Muscle layer of colon (tissue), 2 donors: Measurements from ENCODE around the gene MAGI2.

Experiments
- H3K27ac ChIP-seq: one replicate; pipeline ENCODE4 v1.7.0; 2013; ENCODE audit warnings: low read depth, mild to moderate bottlenecking, low read length, moderate library complexity
- H3K27me3 ChIP-seq, 2 donors: one replicate each; pipeline ENCODE4 v1.7.0; 2013; ENCODE audit warnings: low read length in 2 of 2, mild to moderate bottlenecking in 2 of 2; ENCODE audit not compliant: insufficient read depth in 2 of 2, control insufficient read depth in 1 of 2
- H3K36me3 ChIP-seq: one replicate; pipeline ENCODE4 v1.7.0; 2013; ENCODE audit warnings: mild to moderate bottlenecking, low read length; ENCODE audit not compliant: insufficient read depth
- H3K4me1 ChIP-seq: one replicate; pipeline ENCODE4 v1.7.0; 2013; ENCODE audit warnings: mild to moderate bottlenecking, low read length; ENCODE audit not compliant: insufficient read depth
- H3K4me3 ChIP-seq, 2 donors: one replicate each; pipeline ENCODE4 v1.7.0; 2013; ENCODE audit warnings: low read length in 2 of 2, low read depth in 1 of 2, mild to moderate bottlenecking in 1 of 2, moderate library complexity in 1 of 2
- H3K9ac ChIP-seq: one replicate; pipeline ENCODE4 v1.7.0; 2013; ENCODE audit warnings: low read length
- H3K9me3 ChIP-seq: one replicate; pipeline ENCODE4 v1.7.0; 2013; ENCODE audit warnings: mild to moderate bottlenecking, low read length
- donor health status: abdominal sarcoma.
- donor health status: Adenocarcinoma of cecum.

MAGI2 gene

GRCh38 chr7:78082556-78082955 lies 1370.9 kb downstream of the MAGI2 start:
- H3K4me1 ChIP-seq, result no peaks in the 10 kb centered on the region
- no peaks in the 10 kb centered on the region for H3K9me3 ChIP-seq
- H3K4me3 ChIP-seq, result no peak overlapping the region
- no peaks in the 10 kb centered on the region for H3K36me3 ChIP-seq
- no peak overlapping the region for H3K27ac ChIP-seq
- no peak overlapping the region for H3K9ac ChIP-seq
- no peaks in the 10 kb centered on the region for H3K27me3 ChIP-seq

DNA sequence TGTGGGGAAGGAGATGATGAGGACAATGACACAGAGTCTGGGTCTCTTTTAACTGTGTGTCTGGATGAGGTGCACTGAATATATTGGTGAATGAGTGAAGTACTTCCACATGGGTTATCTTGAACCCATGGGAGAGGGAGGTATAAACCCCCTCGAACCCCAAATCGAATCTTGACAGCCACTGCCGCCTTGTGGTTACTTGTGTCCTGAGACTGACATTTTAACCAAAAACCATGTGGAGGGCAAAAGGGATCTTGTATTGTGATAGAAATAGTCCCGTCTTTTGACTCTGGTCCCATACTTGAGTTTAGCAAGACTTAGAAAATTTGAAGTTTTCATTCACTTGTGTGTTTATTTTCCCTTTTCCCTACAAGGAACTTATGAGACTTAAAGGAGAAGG lies 1371.6 kb downstream of the MAGI2 start:
- H3K4me1 ChIP-seq, result no peaks in the 10 kb centered on the region
- H3K4me3 ChIP-seq, result no peak overlapping the region
- no peak overlapping the region for H3K27ac ChIP-seq
- H3K9ac ChIP-seq, result no peak overlapping the region
- no peaks in the 10 kb centered on the region for H3K27me3 ChIP-seq
- no peaks in the 10 kb centered on the region for H3K36me3 ChIP-seq
- H3K9me3 ChIP-seq, result no peaks in the 10 kb centered on the region

- H3K9ac ChIP-seq, result no peak overlapping the region
Observed at GRCh38 chr7:78081344-78081743, 1372.1 kb downstream of the MAGI2 start.

DNA sequence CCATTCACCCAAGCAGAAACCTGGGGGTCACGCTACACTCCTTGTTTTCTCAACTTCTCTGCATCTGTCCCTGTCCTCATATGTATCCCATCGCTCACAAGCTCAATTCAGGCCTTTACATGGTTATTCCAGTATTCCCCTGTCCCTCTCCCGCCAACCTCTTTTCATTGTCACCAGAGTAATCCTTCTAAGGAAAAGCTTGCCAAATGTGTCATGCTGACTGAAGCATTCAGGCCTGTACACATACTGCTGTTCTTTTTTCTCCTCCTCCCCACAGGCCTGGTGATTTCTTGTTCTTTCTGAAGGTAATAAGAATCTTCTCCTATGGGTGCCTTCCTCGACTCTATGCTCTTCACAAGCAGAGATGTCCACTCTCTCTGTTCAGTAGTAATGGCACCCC lies 1372.7 kb downstream of the MAGI2 start:
- Histone ChIP-seq H3K4me1 (no peaks in the 10 kb centered on the region), H3K27me3 (no peaks in the 10 kb centered on the region), H3K9me3 (no peaks in the 10 kb centered on the region), H3K36me3 (no peaks in the 10 kb centered on the region), H3K9ac (no peak overlapping the region), H3K27ac (no peak overlapping the region), H3K4me3 (no peak overlapping the region)

More at GRCh38 chr7:78081344-78081743, 1372.1 kb downstream of the MAGI2 start:
- no peak overlapping the region for H3K27ac ChIP-seq
- no peaks in the 10 kb centered on the region for H3K27me3 ChIP-seq
- no peaks in the 10 kb centered on the region for H3K9me3 ChIP-seq
- H3K36me3 ChIP-seq, result no peaks in the 10 kb centered on the region
- no peaks in the 10 kb centered on the region for H3K4me1 ChIP-seq
- no peak overlapping the region for H3K4me3 ChIP-seq

GRCh38 chr7:78080241-78080640 lies 1373.2 kb downstream of the MAGI2 start:
- no peak overlapping the region for H3K9ac ChIP-seq
- H3K27me3 ChIP-seq, result no peaks in the 10 kb centered on the region
- no peak overlapping the region for H3K27ac ChIP-seq
- H3K36me3 ChIP-seq, result no peaks in the 10 kb centered on the region
- no peaks in the 10 kb centered on the region for H3K9me3 ChIP-seq
- no peak overlapping the region for H3K4me3 ChIP-seq
- no peaks in the 10 kb centered on the region for H3K4me1 ChIP-seq

- H3K4me1 ChIP-seq, result peaks cover 7% of the 10 kb centered on the region
Observed at GRCh38 chr7:78074713-78075112, 1378.8 kb downstream of the MAGI2 start.

DNA sequence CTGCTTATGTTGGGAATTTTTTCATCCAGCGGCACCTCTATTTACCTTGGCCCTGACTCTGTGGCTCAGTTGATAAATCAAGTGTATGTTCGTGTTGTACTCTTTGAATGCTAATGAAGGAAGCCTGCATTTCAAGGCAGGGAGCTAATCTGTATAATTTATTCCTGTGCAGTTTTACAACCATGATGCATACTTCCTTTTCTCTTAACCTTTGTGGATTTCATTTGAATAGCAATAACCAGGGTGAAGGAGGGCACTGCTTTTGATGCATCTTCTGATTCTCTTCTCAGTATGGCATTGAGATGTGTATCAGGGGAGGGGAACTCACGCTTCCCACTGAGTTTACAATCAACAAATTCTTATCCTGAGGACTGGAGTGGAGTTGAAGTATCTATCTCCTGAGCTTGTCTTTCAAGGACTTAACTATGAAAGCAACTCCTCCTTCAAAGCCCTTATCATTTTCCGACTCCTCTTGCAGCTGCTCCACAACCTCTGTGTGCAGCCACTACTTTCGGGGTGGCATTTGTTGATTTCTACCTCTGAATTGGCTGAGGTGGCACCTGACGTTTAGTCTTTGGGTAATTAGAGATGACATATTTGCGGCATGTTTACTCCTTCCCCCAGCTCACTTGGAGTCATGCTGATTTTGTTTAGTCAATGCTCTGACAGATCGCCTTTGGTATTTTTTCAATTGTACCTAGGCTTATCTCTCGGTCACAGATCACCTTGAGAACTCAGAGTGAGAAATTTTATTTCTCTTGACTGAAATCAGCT lies 1379.7 kb downstream of the MAGI2 start:
- H3K9ac ChIP-seq, result no peak overlapping the region
- no peak overlapping the region for H3K4me3 ChIP-seq
- H3K27me3 ChIP-seq, result no peaks in the 10 kb centered on the region
- H3K36me3 ChIP-seq, result no peaks in the 10 kb centered on the region
- no peak overlapping the region for H3K27ac ChIP-seq
- no peaks in the 10 kb centered on the region for H3K9me3 ChIP-seq
- peaks cover 7% of the 10 kb centered on the region for H3K4me1 ChIP-seq

More at GRCh38 chr7:78074713-78075112, 1378.8 kb downstream of the MAGI2 start:
- Histone ChIP-seq H3K9me3 (no peaks in the 10 kb centered on the region), H3K27me3 (no peaks in the 10 kb centered on the region), H3K27ac (no peak overlapping the region), H3K36me3 (no peaks in the 10 kb centered on the region), H3K9ac (no peak overlapping the region), H3K4me3 (no peak overlapping the region)

GRCh38 chr7:78072201-78072590 lies 1381.3 kb downstream of the MAGI2 start:
- Histone ChIP-seq H3K36me3 (no peaks in the 10 kb centered on the region), H3K27me3 (no peaks in the 10 kb centered on the region), H3K9ac (no peak overlapping the region), H3K9me3 (no peaks in the 10 kb centered on the region), H3K27ac (no peak overlapping the region), H3K4me1 (peaks cover 7% of the 10 kb centered on the region), H3K4me3 (no peak overlapping the region)

- H3K4me3 ChIP-seq, result no peak overlapping the region
- no peaks in the 10 kb centered on the region for H3K27me3 ChIP-seq
- no peak overlapping the region for H3K27ac ChIP-seq
- H3K36me3 ChIP-seq, result no peaks in the 10 kb centered on the region
- peaks cover 7% of the 10 kb centered on the region for H3K4me1 ChIP-seq
- H3K9ac ChIP-seq, result no peak overlapping the region
- no peaks in the 10 kb centered on the region for H3K9me3 ChIP-seq
Observed at GRCh38 chr7:78071491-78072200, 1381.8 kb downstream of the MAGI2 start.

DNA sequence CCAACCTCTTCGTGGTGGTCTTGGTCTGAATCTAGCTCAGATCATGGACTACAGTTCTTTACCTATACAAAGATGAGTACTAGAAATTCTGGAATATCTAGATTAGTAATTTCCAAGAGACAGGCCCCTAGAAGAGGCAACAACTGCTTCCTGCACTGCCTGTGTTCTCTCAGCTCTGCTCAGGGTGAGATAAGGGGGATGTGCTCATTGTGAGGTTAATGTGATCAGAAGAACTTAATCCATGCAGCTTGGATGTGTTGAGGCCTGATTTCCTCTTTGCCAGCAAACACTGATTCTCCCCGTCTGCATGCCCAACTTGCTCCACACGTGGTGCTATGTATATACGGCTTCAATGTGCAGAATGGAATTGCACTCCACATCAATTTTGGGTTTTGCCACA lies 1386.9 kb downstream of the MAGI2 start:
- H3K4me3 ChIP-seq, result no peak overlapping the region
- H3K9me3 ChIP-seq, result no peaks in the 10 kb centered on the region
- no peak overlapping the region for H3K27ac ChIP-seq
- H3K4me1 ChIP-seq, result no peaks in the 10 kb centered on the region
- no peak overlapping the region for H3K9ac ChIP-seq
- H3K36me3 ChIP-seq, result no peaks in the 10 kb centered on the region
- H3K27me3 ChIP-seq, result no peaks in the 10 kb centered on the region

GRCh38 chr7:78063758-78064157 lies 1389.7 kb downstream of the MAGI2 start:
- H3K36me3 ChIP-seq, result no peaks in the 10 kb centered on the region
- no peaks in the 10 kb centered on the region for H3K4me1 ChIP-seq
- H3K4me3 ChIP-seq, result no peak overlapping the region
- no peaks in the 10 kb centered on the region for H3K9me3 ChIP-seq
- no peaks in the 10 kb centered on the region for H3K27me3 ChIP-seq
- H3K9ac ChIP-seq, result no peak overlapping the region
- H3K27ac ChIP-seq, result no peak overlapping the region

GRCh38 chr7:78062214-78062613 lies 1391.3 kb downstream of the MAGI2 start:
- no peaks in the 10 kb centered on the region for H3K9me3 ChIP-seq
- no peaks in the 10 kb centered on the region for H3K4me1 ChIP-seq
- no peak overlapping the region for H3K9ac ChIP-seq
- no peak overlapping the region for H3K4me3 ChIP-seq
- no peaks in the 10 kb centered on the region for H3K36me3 ChIP-seq
- no peaks in the 10 kb centered on the region for H3K27me3 ChIP-seq
- no peak overlapping the region for H3K27ac ChIP-seq
